SK-N-SH treated with all-trans-retinoic acid at 6 μM for 48 hours (cell line): ENCODE measurements around the gene ARID5B.

ENCODE experiments used
- CSDC2 ChIP-seq: fragments of 250-450 bp; sonication (Bioruptor Pico); IDR thresholded peaks from 2 replicates; pipeline ENCODE4 v1.5.0; 2020; ENCODE audit warnings: mild to moderate bottlenecking, moderate library complexity
- ESRRG ChIP-seq: fragments of 250-450 bp; sonication (Bioruptor Pico); IDR thresholded peaks from 2 replicates; pipeline ENCODE4 v1.6.1; 2021; ENCODE audit warnings: mild to moderate bottlenecking
- OSR1 ChIP-seq: fragments of 250-450 bp; sonication (Bioruptor Pico); IDR thresholded peaks from 2 replicates; pipeline ENCODE4 v1.8.0; 2022; ENCODE audit warnings: moderate library complexity, mild to moderate bottlenecking, inconsistent platforms
- PATZ1 ChIP-seq: fragments of 250-450 bp; sonication (Bioruptor Pico); IDR thresholded peaks from 2 replicates; pipeline ENCODE4 v1.8.0; 2020; ENCODE audit warnings: mild to moderate bottlenecking, moderate library complexity, borderline replicate concordance
- POU6F1 ChIP-seq: fragments of 250-450 bp; sonication (Bioruptor Pico); IDR thresholded peaks from 2 replicates; pipeline ENCODE4 v1.8.0; 2021; ENCODE audit warnings: low read depth, mild to moderate bottlenecking, moderate library complexity, borderline replicate concordance
- RARB ChIP-seq: fragments of 250-450 bp; sonication (Bioruptor Pico); IDR thresholded peaks from 2 replicates; pipeline ENCODE4 v1.8.0; 2021; ENCODE audit warnings: mild to moderate bottlenecking, moderate library complexity
- SNAI2 ChIP-seq: fragments of 250-450 bp; sonication (Bioruptor Pico); IDR thresholded peaks from 2 replicates; pipeline ENCODE4 v1.5.0; 2020; ENCODE audit warnings: mild to moderate bottlenecking, moderate library complexity
- TOX ChIP-seq: fragments of 250-450 bp; sonication (Bioruptor Pico); IDR thresholded peaks from 2 replicates; pipeline ENCODE4 v1.8.0; 2021; ENCODE audit warnings: mild to moderate bottlenecking, moderate library complexity, borderline replicate concordance

GRCh38 chr10:62017491-62017870 lies 116.0 kb downstream of the ARID5B start:
- TF ChIP-seq POU6F1 (CRISPR knock-in tag) (no peak), ESRRG (CRISPR knock-in tag) (no peak), OSR1 (CRISPR knock-in tag) (no peak), PATZ1 (CRISPR knock-in tag) (no peak), SNAI2 (CRISPR knock-in tag) (no peak), TOX (CRISPR knock-in tag) (no peak), RARB (CRISPR knock-in tag) (no peak), CSDC2 (no peak)
